PC-3 (cell line): ENCODE measurements around the gene CTRB2. TPM values are rescaled to one million over a fixed set of nuclear protein-coding genes. Genes with fewer than 3 reads are reported as not detected.

Experiments used
- ATAC-seq: fragments of 200-7000 bp; cut with Tn5 transposase; 2 replicates; pipeline ENCODE4 v1.9.1; 2020; ENCODE audit warnings: mild to moderate bottlenecking, moderate library complexity
- BruUV-seq: library from RNA; stranded (reverse); fragments of 400-500 nt; replicated peaks from 2 replicates; lab custom pipeline; 2021; lab: Mats Ljungman, UMichigan
- CTCF ChIA-PET: fragments of 300-600 bp; sonication (Branson Sonifier 250); formaldehyde crosslinking; loops from one replicate; lab custom pipeline; 2022; ENCODE audit warnings: antibody characterized with exemption; lab: Charles Lee
- POLR2A ChIA-PET: fragments of 300-600 bp; sonication (Branson Sonifier 250); formaldehyde crosslinking; loops from one replicate; lab custom pipeline; 2022; ENCODE audit warnings: antibody characterized with exemption; ENCODE audit not compliant: unreplicated experiment; lab: Charles Lee
- DNase-seq: peaks from one replicate; pipeline ENCODE4 v3.0.0-alpha.2; 2015
- H2AFZ ChIP-seq: fragments of 300-600 bp; sonication (generic); 2 replicates; pipeline ENCODE4 v1.6.0; 2016; ENCODE audit warnings: antibody characterized with exemption, low read length
- H3F3A ChIP-seq: fragments of 300-600 bp; sonication (generic); one replicate; pipeline ENCODE4 v1.6.0; 2017; ENCODE audit warnings: antibody characterized with exemption, low read length, control low read depth, mild to moderate bottlenecking; ENCODE audit not compliant: unreplicated experiment
- H3K27ac ChIP-seq: fragments of 300-600 bp; sonication (generic); 2 replicates; pipeline ENCODE4 v1.5.1; 2016; ENCODE audit warnings: mild to moderate bottlenecking, low read length
- H3K27me3 ChIP-seq: fragments of 300-600 bp; sonication (generic); 2 replicates; pipeline ENCODE4 v1.6.1; 2016; ENCODE audit warnings: low read length, mixed read lengths
- H3K36me3 ChIP-seq: fragments of 300-600 bp; sonication (generic); 2 replicates; pipeline ENCODE4 v1.6.1; 2016; ENCODE audit warnings: low read depth, mixed run types, low read length, mixed read lengths
- H3K4me1 ChIP-seq: fragments of 300-600 bp; sonication (generic); 2 replicates; pipeline ENCODE4 v1.5.1; 2016; ENCODE audit warnings: low read length; ENCODE audit not compliant: insufficient read depth
- H3K4me2 ChIP-seq: fragments of 300-600 bp; sonication (generic); 2 replicates; pipeline ENCODE4 v1.6.0; 2016; ENCODE audit warnings: low read length
- H3K4me3 ChIP-seq: fragments of 300-600 bp; sonication (generic); 2 replicates; pipeline ENCODE4 v1.5.1; 2016; ENCODE audit warnings: mild to moderate bottlenecking, low read length, mixed read lengths
- H3K79me2 ChIP-seq: fragments of 300-600 bp; sonication (generic); 2 replicates; pipeline ENCODE4 v1.6.1; 2017; ENCODE audit warnings: low read length, mixed read lengths
- H3K9ac ChIP-seq: fragments of 300-600 bp; sonication (generic); 2 replicates; pipeline ENCODE4 v1.6.0; 2016; ENCODE audit warnings: mild to moderate bottlenecking, low read length
- H3K9me2 ChIP-seq: fragments of 300-600 bp; sonication (generic); replicated peaks from 2 replicates; pipeline ENCODE4 v1.6.1; 2016; ENCODE audit warnings: mixed run types, low read length, mixed read lengths
- H3K9me3 ChIP-seq: fragments of 300-600 bp; sonication (generic); 2 replicates; pipeline ENCODE4 v1.6.1; 2016; ENCODE audit warnings: low read length, mixed read lengths
- H4K20me1 ChIP-seq: fragments of 300-600 bp; sonication (generic); 2 replicates; pipeline ENCODE4 v1.6.1; 2016; ENCODE audit warnings: low read length, mixed read lengths
- CTCF ChIP-seq: fragments of 300-600 bp; sonication (generic); conservative IDR thresholded peaks from 2 replicates; pipeline ENCODE4 v1.5.1; 2017; ENCODE audit warnings: antibody characterized with exemption, low read depth, mild to moderate bottlenecking, low read length
- EZH2 ChIP-seq: fragments of 300-600 bp; sonication (generic); IDR thresholded peaks from one replicate; pipeline ENCODE4 v1.6.1; 2017; ENCODE audit warnings: antibody characterized with exemption, mild to moderate bottlenecking, low read length; ENCODE audit not compliant: unreplicated experiment
- EZH2phosphoT487 ChIP-seq: fragments of 300-600 bp; sonication (generic); IDR thresholded peaks from 2 replicates; pipeline ENCODE4 v1.6.1; 2018; ENCODE audit warnings: mild to moderate bottlenecking, antibody characterized with exemption, low read length, borderline replicate concordance
- intact Hi-C: fragments of 100-400 bp; cut with micrococcal nuclease; formaldehyde crosslinking; loops from 2 replicates; pipeline ENCODE4 v1.9.0; 2023
- total RNA-seq: library from RNA; depleted of rRNA; stranded (reverse); fragments of >200 nt; gene quantifications from 2 replicates; pipeline ENCODE4 v1.2.3, GENCODE V29; 2014; rRNA removed

Gene CTRB2
- total RNA-seq, 1 experiment from 2014 or later: not detected

- Histone ChIP-seq H3K79me2 (no peaks in the 10 kb centered on the region), H3K9me3 (peaks cover 32% of the 10 kb centered on the region), H3K27ac (no peak overlapping the region), H3K9me2 (no peaks in the 10 kb centered on the region), H4K20me1 (no peaks in the 10 kb centered on the region), H2AFZ (no peak overlapping the region), H3K36me3 (peaks cover 65% of the 10 kb centered on the region), H3K27me3 (no peaks in the 10 kb centered on the region), H3F3A (no peaks in the 10 kb centered on the region), H3K4me3 (no peak overlapping the region), H3K9ac (no peak overlapping the region), H3K4me1 (no peaks in the 10 kb centered on the region), H3K4me2 (no peak overlapping the region)
- ChIA-PET POLR2A (no interaction called here), CTCF (no interaction called here)
- no TSS peak for BruUV-seq
- intact Hi-C loops: no loop called here
- no peak for ATAC-seq
- DNase-seq: no peak
- TF ChIP-seq CTCF (no peak), EZH2phosphoT487 (no peak), EZH2 (no peak)
These were observed 37.0 kb downstream of the CTRB2 start for GRCh38 chr16:75169899-75170405.

GRCh38 chr16:75160386-75160785 lies 46.6 kb downstream of the CTRB2 start:
- Histone ChIP-seq H3K9ac (no peak overlapping the region), H3K9me2 (no peaks in the 10 kb centered on the region), H3K4me2 (no peak overlapping the region), H3K9me3 (no peaks in the 10 kb centered on the region; the same call in 1 of the 2 replicates), H3K36me3 (peaks cover 18% of the 10 kb centered on the region), H3K4me3 (no peak overlapping the region), H3F3A (no peaks in the 10 kb centered on the region), H3K27me3 (no peaks in the 10 kb centered on the region), H3K4me1 (no peaks in the 10 kb centered on the region), H3K27ac (no peak overlapping the region), H3K79me2 (no peaks in the 10 kb centered on the region), H4K20me1 (no peaks in the 10 kb centered on the region), H2AFZ (no peak overlapping the region)
- intact Hi-C loops: no loop called here
- no TSS peak for BruUV-seq
- no peak for ATAC-seq
- CTCF ChIA-PET: no interaction called here
- TF ChIP-seq CTCF (no peak), EZH2 (no peak), EZH2phosphoT487 (no peak)
- no peak for DNase-seq
- POLR2A ChIA-PET: no interaction called here

Other genes starting within 250 kb of the CTRB2 start
- 7.1 and 11.8 TPM in 2 replicates for gene WDR59, start 222.0 kb downstream of the CTRB2 start, total RNA-seq
- gene ZNRF1, start 208.1 kb downstream of the CTRB2 start, total RNA-seq: 60.4 and 83.6 TPM in 2 replicates
- 3.1 and 3.7 TPM in 2 replicates for gene LDHD, start 90.4 kb downstream of the CTRB2 start, total RNA-seq
- 3.3 and 3.5 TPM in 2 replicates for gene ZFP1, start 58.6 kb downstream of the CTRB2 start, total RNA-seq
- gene CTRB1, start 11.8 kb upstream of the CTRB2 start, total RNA-seq: not detected in 2 replicates
- 49.3 and 68.0 TPM in 2 replicates for gene BCAR1, start 44.5 kb upstream of the CTRB2 start, total RNA-seq
- 27.3 and 32.1 TPM in 2 replicates for gene CFDP1, start 226.3 kb upstream of the CTRB2 start, total RNA-seq